Measurements from ENCODE around the gene RXRG. TPM values are rescaled to one million over a fixed set of nuclear protein-coding genes. Genes with fewer than 3 reads are reported as not detected.
A peak's percentile ranks its signal among the peaks of the same experiment; 100 is the strongest.
"Not testable (repeated sequence)": the region's sequence is repeated elsewhere in the genome, so short reads cannot be mapped to it uniquely, and the experiment has no call there.

RXRG gene
- total and polyA plus RNA-seq, 11 donors = 0.91 to 11.4 (median 2.3) TPM

DNA sequence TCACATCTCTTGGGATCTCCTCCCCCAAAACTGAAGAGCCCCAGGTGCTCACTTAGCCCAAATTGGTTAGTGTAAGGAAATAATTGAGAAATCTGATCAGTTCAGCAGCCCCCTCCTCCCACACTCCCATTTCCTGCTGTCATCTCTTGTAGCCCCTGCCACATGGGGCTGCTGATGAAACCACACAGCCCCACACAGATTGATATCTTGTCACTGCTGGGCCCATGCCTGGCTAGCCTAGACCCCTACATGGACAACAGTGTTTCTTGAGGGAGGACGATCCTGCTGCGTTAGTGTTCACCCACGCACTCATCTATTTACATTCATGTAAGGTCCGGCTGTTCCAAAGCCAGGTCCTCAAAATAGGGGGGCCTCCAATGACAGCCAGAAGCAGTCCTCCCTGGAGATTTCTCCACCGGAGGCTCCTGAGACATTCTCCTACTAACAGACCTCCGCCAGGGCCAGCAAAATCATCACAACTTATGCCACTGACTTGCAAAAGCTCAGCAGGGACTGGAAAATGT is 23.9 kb upstream of the RXRG start:
- H3K9me3 ChIP-seq = no peaks in the 10 kb centered on the region
- ATAC-seq (no peak), DNase-seq (no peak)
- TF ChIP-seq, protein P1, sequence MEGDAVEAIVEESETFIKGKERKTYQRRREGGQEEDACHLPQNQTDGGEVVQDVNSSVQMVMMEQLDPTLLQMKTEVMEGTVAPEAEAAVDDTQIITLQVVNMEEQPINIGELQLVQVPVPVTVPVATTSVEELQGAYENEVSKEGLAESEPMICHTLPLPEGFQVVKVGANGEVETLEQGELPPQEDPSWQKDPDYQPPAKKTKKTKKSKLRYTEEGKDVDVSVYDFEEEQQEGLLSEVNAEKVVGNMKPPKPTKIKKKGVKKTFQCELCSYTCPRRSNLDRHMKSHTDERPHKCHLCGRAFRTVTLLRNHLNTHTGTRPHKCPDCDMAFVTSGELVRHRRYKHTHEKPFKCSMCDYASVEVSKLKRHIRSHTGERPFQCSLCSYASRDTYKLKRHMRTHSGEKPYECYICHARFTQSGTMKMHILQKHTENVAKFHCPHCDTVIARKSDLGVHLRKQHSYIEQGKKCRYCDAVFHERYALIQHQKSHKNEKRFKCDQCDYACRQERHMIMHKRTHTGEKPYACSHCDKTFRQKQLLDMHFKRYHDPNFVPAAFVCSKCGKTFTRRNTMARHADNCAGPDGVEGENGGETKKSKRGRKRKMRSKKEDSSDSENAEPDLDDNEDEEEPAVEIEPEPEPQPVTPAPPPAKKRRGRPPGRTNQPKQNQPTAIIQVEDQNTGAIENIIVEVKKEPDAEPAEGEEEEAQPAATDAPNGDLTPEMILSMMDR (IDR thresholded peaks at IDR 0.05) = no peak
- no peak for TF ChIP-seq POLR2A (IDR thresholded peaks at IDR 0.05)
- H3K27me3 ChIP-seq = no peaks in the 10 kb centered on the region
- H3K27ac ChIP-seq = no peak overlapping the region
- WGBS, 4 donors = 82 to 91% (median 89%) methylated on average over 6 of the region's 6 CpGs
- no peaks in the 10 kb centered on the region for H3K36me3 ChIP-seq
- intact Hi-C loops (cut with DNase I) = no loop called here
- H3K4me3 ChIP-seq = no peak overlapping the region
- peaks cover 0 to 5% (median 0%) of the 10 kb centered on the region in 12 donors for H3K4me1 ChIP-seq

DNA sequence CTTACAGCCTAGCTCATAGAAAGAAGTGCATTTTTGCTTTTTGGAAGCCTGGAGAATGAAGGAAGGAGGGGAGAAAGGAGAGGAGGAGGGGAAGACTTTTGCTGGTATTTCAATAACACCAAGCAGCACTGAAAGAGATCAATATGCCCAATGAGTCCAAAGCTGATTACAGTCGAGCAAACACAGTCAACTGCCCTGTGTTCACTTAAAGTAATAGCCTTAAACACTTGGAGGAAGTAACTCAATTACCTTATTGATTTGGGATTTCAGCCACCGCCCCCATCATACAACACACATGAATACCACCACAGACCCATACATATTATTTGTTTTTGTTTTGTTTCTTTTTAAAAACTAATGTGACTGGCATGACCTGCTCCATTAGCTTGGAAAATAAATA is 23.3 kb upstream of the RXRG start:
- intact Hi-C loops (cut with DNase I) = no loop called here
- no peaks in the 10 kb centered on the region for H3K27me3 ChIP-seq
- no peak overlapping the region for H3K27ac ChIP-seq
- no peak for TF ChIP-seq POLR2A (IDR thresholded peaks at IDR 0.05)
- TF ChIP-seq, protein P1 (IDR thresholded peaks at IDR 0.05) = no peak
- H3K9me3 ChIP-seq = no peaks in the 10 kb centered on the region
- ATAC-seq (no peak), DNase-seq (no peak)
- H3K4me1 ChIP-seq = peaks cover 0 to 5% (median 0%) of the 10 kb centered on the region in 12 donors
- H3K4me3 ChIP-seq = no peak overlapping the region
- 78 to 90% (median 84%) methylated on average over 2 of the region's 2 CpGs for WGBS, 4 donors
- no peaks in the 10 kb centered on the region for H3K36me3 ChIP-seq

DNA sequence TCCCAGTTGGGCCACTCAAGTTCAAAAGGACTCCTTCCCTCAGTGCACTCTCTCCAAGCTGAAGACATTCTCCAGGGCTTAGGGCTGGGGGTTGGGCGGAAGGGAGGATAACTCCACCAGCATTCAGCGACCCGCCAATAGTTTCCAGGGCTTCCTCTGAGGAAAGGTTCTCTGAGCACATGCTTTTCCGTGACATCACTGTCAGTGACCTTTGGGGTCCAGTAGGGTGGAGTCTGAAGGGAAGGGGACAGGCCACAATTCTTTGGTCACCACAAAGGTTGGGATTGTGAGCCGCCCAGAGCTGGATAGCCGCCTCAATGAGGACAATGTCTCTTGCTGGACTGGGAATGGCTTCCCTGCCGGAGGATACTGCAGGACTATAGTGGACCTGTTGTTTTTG is 22.8 kb upstream of the RXRG start:
- Histone ChIP-seq H3K9me3 (no peaks in the 10 kb centered on the region), H3K27me3 (no peaks in the 10 kb centered on the region), H3K36me3 (no peaks in the 10 kb centered on the region), H3K4me3 (no peak overlapping the region), H3K27ac (no peak overlapping the region), H3K4me1 (peaks cover 0 to 5% (median 0%) of the 10 kb centered on the region in 12 donors)
- WGBS, 4 donors = 65 to 75% (median 67%) methylated on average over 7 of the region's 7 CpGs
- TF ChIP-seq POLR2A (IDR thresholded peaks at IDR 0.05) = no peak
- TF ChIP-seq, protein P1 (IDR thresholded peaks at IDR 0.05) = no peak
- intact Hi-C loops (cut with DNase I) = no loop called here
- peak in 2 of 4 donors; percentile 14 to 39 for ATAC-seq
- DNase-seq = no peak

DNA sequence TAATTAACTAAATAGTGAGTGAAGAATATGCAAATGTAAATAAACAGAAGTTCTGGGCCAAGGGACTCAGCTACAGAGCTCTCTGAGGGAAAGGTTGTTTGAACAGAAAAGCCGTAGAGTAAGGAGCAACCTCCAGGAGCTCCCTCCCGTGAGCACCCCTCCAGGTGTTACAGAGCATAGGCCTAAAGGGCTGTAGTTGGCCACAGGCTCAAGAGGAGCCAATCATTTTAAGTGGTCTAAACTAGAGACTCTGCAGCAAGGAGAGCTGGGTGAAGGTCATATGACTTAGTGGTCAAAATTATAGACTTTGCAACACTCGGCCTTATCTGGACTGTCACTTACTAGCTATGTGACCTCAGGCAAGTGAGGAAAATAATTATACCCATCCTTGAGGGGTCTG is 19.1 kb upstream of the RXRG start:
- DNase-seq (no peak), ATAC-seq (no peak)
- no peaks in the 10 kb centered on the region for H3K27me3 ChIP-seq
- no peaks in the 10 kb centered on the region for H3K36me3 ChIP-seq
- H3K9me3 ChIP-seq = no peaks in the 10 kb centered on the region
- 70 to 81% (median 76%) methylated on average over 3 of the region's 3 CpGs for WGBS, 4 donors
- H3K27ac ChIP-seq = no peak overlapping the region
- intact Hi-C loops (cut with DNase I) = no loop called here
- no peak overlapping the region for H3K4me3 ChIP-seq
- no peak for TF ChIP-seq POLR2A (IDR thresholded peaks at IDR 0.05)
- TF ChIP-seq, protein P1 (IDR thresholded peaks at IDR 0.05) = no peak
- peaks cover 0 to 5% (median 0%) of the 10 kb centered on the region in 12 donors for H3K4me1 ChIP-seq

DNA sequence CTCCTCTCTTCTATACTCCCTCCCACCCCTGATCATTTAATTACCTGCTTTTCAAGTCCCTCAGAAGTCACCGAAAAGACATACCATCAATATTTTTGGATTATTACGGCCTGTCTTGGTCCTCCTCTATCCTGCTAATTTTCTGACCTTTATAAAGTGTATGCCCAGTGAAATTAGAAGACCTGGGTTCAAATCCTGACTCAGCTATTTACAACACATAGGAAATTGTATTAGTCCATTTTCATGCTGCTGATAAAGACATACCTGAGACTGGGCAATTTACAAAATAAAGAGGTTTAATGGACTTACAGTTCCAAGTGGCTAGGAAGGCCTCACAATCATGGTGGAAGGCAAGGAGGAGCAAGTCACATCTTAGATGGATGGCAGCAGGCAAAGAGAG is 14.8 kb upstream of the RXRG start:
- 95 to 99% (median 97%) methylated on average over 2 of the region's 2 CpGs for WGBS, 4 donors
- ATAC-seq; intact Hi-C loops (cut with DNase I): not testable (repeated sequence)

More for the DNA sequence above, 14.8 kb upstream of the RXRG start:
- not testable (repeated sequence) for H3K27ac ChIP-seq, DNase-seq, H3K27me3 ChIP-seq, H3K4me3 ChIP-seq, H3K36me3 ChIP-seq, H3K9me3 ChIP-seq, H3K4me1 ChIP-seq
